Left renal cortex interstitium (tissue), 4 donors: ENCODE measurements around the gene SDK2. TPM values are rescaled to one million over a fixed set of nuclear protein-coding genes. Genes with fewer than 3 reads are reported as not detected.

Experiments
- DNase-seq, 4 donors: peaks; one replicate each; pipeline ENCODE4 v3.0.0-alpha.2; 2013; ENCODE audit warnings: low read depth in 4 of 4, low spot score in 2 of 4, missing footprints in 1 of 4
- polyA plus RNA-seq, 4 donors: library from polyadenylated mRNA; unstranded; fragments of 120-200 nt; gene quantifications; one replicate each; pipeline ENCODE4 v1.2.1, GENCODE V29; 2013; ENCODE audit not compliant: insufficient read length in 4 of 4

Gene SDK2
- polyA plus RNA-seq, 4 donors, result 8.8 to 12.2 (median 9.9) TPM

GRCh38 chr17:73520369-73520761, 123.9 kb downstream of the SDK2 start:
- DNase-seq, result no peak

- DNase-seq, result no peak
Measured at GRCh38 chr17:73519714-73520368, 124.4 kb downstream of the SDK2 start.

GRCh38 chr17:73519011-73519410, 125.2 kb downstream of the SDK2 start:
- DNase-seq, result no peak

- no peak for DNase-seq
Measured at GRCh38 chr17:73516431-73516830, 127.8 kb downstream of the SDK2 start.

GRCh38 chr17:73514146-73514863, 129.9 kb downstream of the SDK2 start:
- no peak for DNase-seq

GRCh38 chr17:73513426-73513825, 130.8 kb downstream of the SDK2 start:
- no peak for DNase-seq

- DNase-seq, result no peak
Measured at GRCh38 chr17:73511719-73512115, 132.5 kb downstream of the SDK2 start.

GRCh38 chr17:73510981-73511718, 133.1 kb downstream of the SDK2 start:
- DNase-seq, result no peak

GRCh38 chr17:73508931-73509605, 135.2 kb downstream of the SDK2 start:
- no peak for DNase-seq

- DNase-seq, result no peak
Measured at GRCh38 chr17:73508057-73508930, 136.0 kb downstream of the SDK2 start.

GRCh38 chr17:73506470-73507435, 137.5 kb downstream of the SDK2 start:
- DNase-seq, result no peak

- DNase-seq, result no peak
Measured at GRCh38 chr17:73503560-73503959, 140.7 kb downstream of the SDK2 start.

GRCh38 chr17:73500414-73500999, 143.7 kb downstream of the SDK2 start:
- no peak for DNase-seq

GRCh38 chr17:73498886-73499554, 145.2 kb downstream of the SDK2 start:
- no peak for DNase-seq

- DNase-seq, result no peak
Measured at GRCh38 chr17:73498176-73498575, 146.1 kb downstream of the SDK2 start.

- no peak for DNase-seq
Measured at GRCh38 chr17:73497721-73498120, 146.5 kb downstream of the SDK2 start.

- DNase-seq, result no peak
Measured at GRCh38 chr17:73496232-73496631, 148.0 kb downstream of the SDK2 start.

- DNase-seq, result no peak
Measured at GRCh38 chr17:73495641-73496040, 148.6 kb downstream of the SDK2 start.
